H1 (cell line): ENCODE results near the gene SPATA33. TPM values are rescaled to one million over a fixed set of nuclear protein-coding genes. Genes with fewer than 3 reads are reported as not detected.

ENCODE experiments used
- CTCF ChIA-PET: fragments of 300-600 bp; sonication (Branson Sonifier 250); formaldehyde crosslinking; loops from one replicate; lab custom pipeline; 2021; ENCODE audit not compliant: partially characterized antibody; lab: Charles Lee
- POLR2A ChIA-PET: fragments of 300-600 bp; sonication (Branson Sonifier 250); formaldehyde crosslinking; loops from one replicate; lab custom pipeline; 2021; ENCODE audit warnings: inconsistent platforms; ENCODE audit not compliant: partially characterized antibody; lab: Charles Lee
- DNase-seq, 2 experiments: peaks; one replicate each; pipeline versions ENCODE4 v3.0.0 to v3.0.0-alpha.2; 2010 to 2022; ENCODE audit warnings: low spot score in 2 of 2, low read depth in 1 of 2, mixed read lengths in 1 of 2
- FAIRE-seq: peaks from 2 replicates; lab custom pipeline; 2011; peaks lifted over from hg19 to GRCh38; lab: Jason Lieb, UNC
- H2AFZ ChIP-seq: 2 replicates; pipeline ENCODE4 v1.8.1; 2012; ENCODE audit warnings: low read length, inconsistent platforms
- H2AK5ac ChIP-seq: 2 replicates; pipeline ENCODE4 v1.6.1; 2013; ENCODE audit warnings: low read depth, low read length
- H2BK120ac ChIP-seq: replicated peaks from 2 replicates; pipeline ENCODE3; 2013; ENCODE audit warnings: low read depth, low read length, inconsistent platforms
- H2BK12ac ChIP-seq: 2 replicates; pipeline ENCODE4 v1.6.1; 2013; ENCODE audit warnings: low read depth, low read length
- H2BK15ac ChIP-seq: 2 replicates; pipeline ENCODE4 v1.6.1; 2013; ENCODE audit warnings: low read length
- H2BK20ac ChIP-seq: 2 replicates; pipeline ENCODE4 v1.6.1; 2013; ENCODE audit warnings: low read length
- H2BK5ac ChIP-seq: 2 replicates; pipeline ENCODE4 v1.6.1; 2013; ENCODE audit warnings: low read depth, low read length
- H3K14ac ChIP-seq: 2 replicates; pipeline ENCODE4 v1.6.1; 2013; ENCODE audit warnings: inconsistent platforms; ENCODE audit not compliant: insufficient read length
- H3K18ac ChIP-seq: 2 replicates; pipeline ENCODE4 v1.6.1; 2013; ENCODE audit warnings: low read length; ENCODE audit errors: extremely low read depth
- H3K23ac ChIP-seq: 2 replicates; pipeline ENCODE4 v1.6.1; 2013; ENCODE audit warnings: inconsistent platforms; ENCODE audit not compliant: insufficient read length
- H3K23me2 ChIP-seq: 2 replicates; pipeline ENCODE4 v1.6.1; 2013; ENCODE audit warnings: low read depth, low read length
- H3K27ac ChIP-seq: 2 replicates; pipeline ENCODE4 v1.6.1; 2011; ENCODE audit warnings: low read depth, low read length, inconsistent platforms
- H3K27me3 ChIP-seq, 4 experiments: replicated peaks in 1 of 4; 1 replicate in 1 of 4; 2 replicates in 3 of 4; pipeline versions ENCODE4 v1.6.1 to v1.8.1; 2011 to 2013; ENCODE audit warnings: low read length in 3 of 4, mild to moderate bottlenecking in 3 of 4, inconsistent platforms in 2 of 4, mixed read lengths in 2 of 4, moderate library complexity in 1 of 4; ENCODE audit not compliant: control insufficient read depth in 3 of 4, insufficient read depth in 3 of 4; ENCODE audit errors: extremely low read depth in 1 of 4
- H3K36me3 ChIP-seq, 4 experiments: 2 replicates each; pipeline versions ENCODE4 v1.6.1 to v1.8.1; 2011 to 2013; ENCODE audit warnings: mild to moderate bottlenecking in 4 of 4, low read length in 3 of 4, moderate library complexity in 2 of 4, control low read depth in 1 of 4, inconsistent platforms in 1 of 4; ENCODE audit not compliant: insufficient read depth in 4 of 4, control insufficient read depth in 2 of 4
- H3K4ac ChIP-seq: replicated peaks from 2 replicates; pipeline ENCODE3; 2013; ENCODE audit warnings: low read length, low read depth, mixed read lengths, inconsistent platforms; ENCODE audit not compliant: insufficient read length
- H3K4me1 ChIP-seq, 4 experiments: replicated peaks in 1 of 4; 1 replicate in 1 of 4; 2 replicates in 3 of 4; pipeline versions ENCODE4 v1.6.1 to v1.8.1; 2011 to 2013; ENCODE audit warnings: low read length in 3 of 4, inconsistent platforms in 2 of 4, mixed read lengths in 1 of 4; ENCODE audit not compliant: insufficient read depth in 4 of 4, control insufficient read depth in 3 of 4
- H3K4me2 ChIP-seq, 2 experiments: 2 replicates each; pipeline versions ENCODE4 v1.6.1 to v1.8.1; 2011 to 2013; ENCODE audit warnings: low read depth in 2 of 2, low read length in 2 of 2, control low read depth in 1 of 2, inconsistent platforms in 1 of 2, mild to moderate bottlenecking in 1 of 2; ENCODE audit not compliant: insufficient read depth in 1 of 2
- H3K4me3 ChIP-seq, 4 experiments: fragments of 200-600, 300-600 bp in 1 of 4; sonication (generic), shearing (Covaris generic), sonication (Bioruptor Twin) in 1 of 4; 2 replicates each; pipeline versions ENCODE4 v1.5.1 to v1.8.1; 2011 to 2016; ENCODE audit warnings: low read length in 4 of 4, low read depth in 3 of 4, control low read depth in 2 of 4, inconsistent platforms in 2 of 4, mild to moderate bottlenecking in 2 of 4, mixed read lengths in 1 of 4, moderate library complexity in 1 of 4; ENCODE audit not compliant: insufficient read depth in 2 of 4; ENCODE audit errors: extremely low read depth in 1 of 4
- H3K56ac ChIP-seq: replicated peaks from 2 replicates; pipeline ENCODE3; 2013; ENCODE audit warnings: low read depth, mild to moderate bottlenecking, mixed read lengths, low read length, inconsistent platforms; ENCODE audit not compliant: insufficient read length
- H3K79me1 ChIP-seq: 2 replicates; pipeline ENCODE4 v1.6.1; 2013; ENCODE audit warnings: low read depth, low read length, control low read depth
- H3K79me2 ChIP-seq, 2 experiments: 2 replicates each; pipeline versions ENCODE4 v1.6.1 to v1.8.1; 2012 to 2013; ENCODE audit warnings: low read length in 2 of 2, mild to moderate bottlenecking in 2 of 2, inconsistent platforms in 1 of 2; ENCODE audit not compliant: insufficient read depth in 2 of 2, control insufficient read depth in 1 of 2
- H3K9ac ChIP-seq, 4 experiments: replicated peaks in 1 of 4; 1 replicate in 1 of 4; 2 replicates in 3 of 4; pipeline versions ENCODE4 v1.6.1 to v1.8.1; 2011 to 2013; ENCODE audit warnings: low read depth in 3 of 4, low read length in 3 of 4, control low read depth in 2 of 4, mild to moderate bottlenecking in 2 of 4, moderate library complexity in 2 of 4, inconsistent platforms in 1 of 4; ENCODE audit errors: extremely low read depth in 1 of 4
- H3K9me3 ChIP-seq, 2 experiments: 2 replicates each; pipeline versions ENCODE4 v1.6.1 to v1.8.1; 2012 to 2013; ENCODE audit warnings: mild to moderate bottlenecking in 2 of 2, moderate library complexity in 2 of 2, control low read depth in 1 of 2, inconsistent platforms in 1 of 2, low read depth in 1 of 2, low read length in 1 of 2, mixed read lengths in 1 of 2; ENCODE audit not compliant: insufficient read depth in 2 of 2
- H4K20me1 ChIP-seq, 2 experiments: replicated peaks in 1 of 2; 2 replicates each; pipeline versions ENCODE3 to v1.8.1; 2011 to 2013; ENCODE audit warnings: inconsistent platforms in 2 of 2, low read length in 2 of 2, mild to moderate bottlenecking in 1 of 2; ENCODE audit not compliant: insufficient read depth in 2 of 2, control insufficient read depth in 1 of 2
- H4K5ac ChIP-seq: 2 replicates; pipeline ENCODE4 v1.6.1; 2013; ENCODE audit warnings: low read length, low read depth, mixed read lengths, inconsistent platforms; ENCODE audit not compliant: insufficient read length
- H4K8ac ChIP-seq: 2 replicates; pipeline ENCODE4 v1.8.0; 2013; ENCODE audit warnings: mild to moderate bottlenecking, moderate library complexity, low read length, inconsistent platforms; ENCODE audit not compliant: insufficient read depth; ENCODE audit errors: extremely low read depth
- H4K91ac ChIP-seq: replicated peaks from 2 replicates; pipeline ENCODE3; 2013; ENCODE audit warnings: low read length, mixed read lengths, inconsistent platforms; ENCODE audit not compliant: insufficient read length
- BRCA1 ChIP-seq: IDR thresholded peaks from 2 replicates; pipeline ENCODE4 v1.6.1; 2012; ENCODE audit warnings: low read depth, low read length, improper control_type of control experiment
- CHD1 ChIP-seq: IDR thresholded peaks from 2 replicates; pipeline ENCODE4 v1.6.1; 2012; ENCODE audit warnings: low read depth, low read length, improper control_type of control experiment
- KDM5A ChIP-seq: fragments of 200-600 bp; IDR thresholded peaks from 2 replicates; pipeline ENCODE4 v1.7.1; 2012; ENCODE audit warnings: mild to moderate bottlenecking, low read length, inconsistent platforms, mixed read lengths
- RAD21 ChIP-seq, 2 experiments: IDR thresholded peaks in 1 of 2; conservative IDR thresholded peaks in 1 of 2; 2 replicates each; pipeline ENCODE4 v1.6.1; 2011; ENCODE audit warnings: low read depth in 2 of 2, low read length in 2 of 2, improper control_type of control experiment in 1 of 2, inconsistent platforms in 1 of 2, mild to moderate bottlenecking in 1 of 2, moderate library complexity in 1 of 2
- SAP30 ChIP-seq: fragments of 300-600 bp; sonication (generic); IDR thresholded peaks from 2 replicates; pipeline ENCODE4 v1.7.1; 2012; ENCODE audit warnings: low read length, moderate library complexity, mild to moderate bottlenecking, inconsistent platforms; ENCODE audit not compliant: insufficient read depth, insufficient replicate concordance
- SIN3A ChIP-seq, 2 experiments: IDR thresholded peaks in 1 of 2; conservative IDR thresholded peaks in 1 of 2; 2 replicates each; pipeline ENCODE4 v1.6.1; 2011 to 2012; ENCODE audit warnings: low read length in 2 of 2, improper control_type of control experiment in 1 of 2, low read depth in 1 of 2, mild to moderate bottlenecking in 1 of 2
- SUZ12 ChIP-seq: fragments of 200-600 bp; sonication (generic); IDR thresholded peaks from 2 replicates; pipeline ENCODE4 v1.6.1; 2012; ENCODE audit warnings: mild to moderate bottlenecking, inconsistent platforms, low read length, moderate library complexity, mixed read lengths
- TAF1 ChIP-seq: IDR thresholded peaks from 2 replicates; pipeline ENCODE4 v1.6.1; 2011; ENCODE audit warnings: mild to moderate bottlenecking, low read depth, low read length
- TEAD4 ChIP-seq: IDR thresholded peaks from 2 replicates; pipeline ENCODE4 v1.6.1; 2012; ENCODE audit warnings: low read depth, low read length, inconsistent platforms, mixed read lengths
- WGBS, 2 experiments: shearing (Covaris generic) in 1 of 2; methylation state at CpG; one replicate each; pipeline versions ENCODE4 v1.1.6 to v1.1.7; 2013 to 2015; ENCODE audit warnings: low lambda C conversion rate in 2 of 2, mixed read lengths in 2 of 2, inconsistent platforms in 1 of 2, low coverage in 1 of 2, missing lambda C conversion rate in 1 of 2; ENCODE audit not compliant: insufficient replicate concordance in 2 of 2, insufficient coverage in 1 of 2, insufficient read length in 1 of 2; ENCODE audit errors: extremely low coverage in 1 of 2, missing lambda C conversion rate in 1 of 2; 5-methylcytosine and 5-hydroxymethylcytosine counted together
- polyA plus RNA-seq, 7 experiments: library from polyadenylated mRNA; depleted of rRNA in 3 of 7; stranded (reverse) in 5 of 7; unstranded in 2 of 7; fragments of >200 nt in 5 of 7; fragments of 200-250 nt in 2 of 7; gene quantifications; 1 replicate in 5 of 7; 2 replicates in 1 of 7; 4 replicates in 1 of 7; pipeline versions ENCODE4 v1.2.1 to v1.2.3, GENCODE V29; 2011 to 2013; ENCODE audit warnings: missing spikeins in 2 of 7, mixed read lengths in 2 of 7
- total RNA-seq: library from RNA; stranded (reverse); fragmentation: NEBNext Ultra II Directional; extraction: Animal tissue kit (Norgen Biotek cat#: 25700); gene quantifications from 2 replicates; pipeline ENCODE4 v1.2.1, GENCODE V29; 2021

Gene SPATA33
- total and polyA plus RNA-seq, 2 of the 8 experiments (the other 6 are each of a cell fraction or from before 2014, with no cell fraction given): 5.4 to 16.9 TPM

GRCh38 chr16:89687092-89687940 lies 29.7 kb downstream of the SPATA33 start:
- peaks cover 0 to 23% (median 16%) of the 10 kb centered on the region in 4 experiments; a peak in 7 of 8 replicates for H3K36me3 ChIP-seq
- peak overlapping the region; percentile 48 for H2AK5ac ChIP-seq
- H3K23me2 ChIP-seq: peaks cover 6% of the 10 kb centered on the region; the same call in 1 of the 2 replicates
- H3K27me3 ChIP-seq: no peaks in the 10 kb centered on the region
- H3K79me2 ChIP-seq: peaks cover 0 to 11% of the 10 kb centered on the region in 2 experiments; a peak in 1 of 4 replicates
- H2BK5ac ChIP-seq: 0 out of 2 replicates have a peak overlapping the region, but pooled peaks have one; percentile 61
- 45% methylated on average over 30 of the region's 42 CpGs; no CpG with 5 or more reads in 1 of the 2 experiments for WGBS, 2 experiments
- H4K8ac ChIP-seq: peak overlapping the region; percentile 86; the same call in 1 of the 2 replicates
- H3K56ac ChIP-seq: peak overlapping the region; percentile 70
- H3K4ac ChIP-seq: peak overlapping the region; percentile 46
- H3K23ac ChIP-seq: no peak overlapping the region
- no peak overlapping the region for H2BK120ac ChIP-seq
- H3K4me1 ChIP-seq: peaks cover 0 to 7% (median 2%) of the 10 kb centered on the region in 4 experiments; a peak in 4 of 7 replicates
- POLR2A ChIA-PET: interaction anchor here (0.6 to 4.8 kb wide), 12 partner anchors 8 to 186 kb away, joined by 3 to 59 read pairs (median 4); partner anchors contain the start of genes CHMP1A, SPATA2L, SPATA33 and TCF25
- CTCF ChIA-PET: interaction anchor here (1.0 to 2.6 kb wide), 3 partner anchors 8 to 16 kb away, joined by 5 to 16 read pairs (median 5); no protein-coding TSS in a partner anchor
- peak overlapping the region; percentile 84 for H4K91ac ChIP-seq
- H2BK12ac ChIP-seq: peak overlapping the region; percentile 12; the same call in 1 of the 2 replicates
- H3K27ac ChIP-seq: peak overlapping the region; percentile 51
- H3K14ac ChIP-seq: no peak overlapping the region
- H4K5ac ChIP-seq: peak overlapping the region; percentile 27
- H2BK15ac ChIP-seq: no peak overlapping the region; the same call in 1 of the 2 replicates
- H4K20me1 ChIP-seq: peaks cover 0 to 12% of the 10 kb centered on the region in 2 experiments
- FAIRE-seq: no peak
- DNase-seq: no peak
- peaks cover 11% of the 10 kb centered on the region for H3K79me1 ChIP-seq
- no peak overlapping the region for H2AFZ ChIP-seq
- H3K4me3 ChIP-seq: peak overlapping the region; percentile 69 to 93 (median 84)
- H3K9me3 ChIP-seq: peaks cover 11 to 18% of the 10 kb centered on the region in 2 experiments
- H3K18ac ChIP-seq: peak overlapping the region; percentile 64; the same call in 1 of the 2 replicates
- no peak overlapping the region for H2BK20ac ChIP-seq
- peak overlapping the region; percentile 81 to 82 for H3K4me2 ChIP-seq
- H3K9ac ChIP-seq: peak overlapping the region in 3 of 4 experiments; percentile 56 to 85 (median 76); a peak in 6 of 7 replicates
- TF ChIP-seq CHD1 (no peak), SUZ12 (no peak), SIN3A (conservative IDR thresholded peaks at IDR 0.05 in 1 of 2, IDR thresholded peaks at IDR 0.05 in 1 of 2; ENCODE audit: low read depth in 1 of 2, low read length in 2 of 2) (0 out of 4 replicates have a peak, but pooled peaks of 1 of the 2 experiments have one; percentile 54), TAF1 (no peak; the same call in 1 of the 2 replicates), RAD21 (IDR thresholded peaks at IDR 0.05 in 1 of 2, conservative IDR thresholded peaks at IDR 0.05 in 1 of 2; ENCODE audit: low read depth in 2 of 2, low read length in 2 of 2) (no peak), BRCA1 (no peak), KDM5A (no peak), TEAD4 (no peak), SAP30 (peak; percentile 67)
